Forelimb muscle (tissue), 1 donor: ENCODE data around the gene ZP2. TPM values are rescaled to one million over a fixed set of nuclear protein-coding genes. Genes with fewer than 3 reads are reported as not detected.
"Not testable (repeated sequence)": the region's sequence is repeated elsewhere in the genome, so short reads cannot be mapped to it uniquely, and the experiment has no call there.

Experiments
- DNase-seq: peaks from one replicate; pipeline ENCODE4 v3.0.0-alpha.2; 2013; ENCODE audit warnings: low read depth
- polyA plus RNA-seq: library from polyadenylated mRNA; unstranded; fragments of 120-200 nt; gene quantifications from one replicate; pipeline ENCODE4 v1.2.1, GENCODE V29; 2013; ENCODE audit not compliant: insufficient read length

The ZP2 gene
- polyA plus RNA-seq, 1 donor = 0.14 TPM

- DNase-seq = no peak
Observed at GRCh38 chr16:21217121-21217520, 5.7 kb upstream of the ZP2 start.

- DNase-seq = no peak
Observed at GRCh38 chr16:21214086-21214485, 2.7 kb upstream of the ZP2 start.

- no peak for DNase-seq
Observed at GRCh38 chr16:21208446-21209230, 2.7 kb downstream of the ZP2 start.

GRCh38 chr16:21206550-21206949 is 4.8 kb downstream of the ZP2 start:
- DNase-seq = no peak

- DNase-seq = no peak
Observed at GRCh38 chr16:21205303-21205702, 6.1 kb downstream of the ZP2 start.

- no peak for DNase-seq
Observed at GRCh38 chr16:21203155-21203797, 8.1 kb downstream of the ZP2 start.

- DNase-seq = no peak
Observed at GRCh38 chr16:21199607-21200218, 11.7 kb downstream of the ZP2 start.

- DNase-seq = no peak
Observed at GRCh38 chr16:21197621-21198020, 13.8 kb downstream of the ZP2 start.

GRCh38 chr16:21197112-21197511 is 14.3 kb downstream of the ZP2 start:
- no peak for DNase-seq

GRCh38 chr16:21195330-21195729 is 16.0 kb downstream of the ZP2 start:
- not testable (repeated sequence) for DNase-seq

- DNase-seq = no peak
Observed at GRCh38 chr16:21194771-21195301, 16.5 kb downstream of the ZP2 start.

GRCh38 chr16:21192991-21193390 is 18.4 kb downstream of the ZP2 start:
- no peak for DNase-seq

GRCh38 chr16:21190599-21190998 is 20.8 kb downstream of the ZP2 start:
- DNase-seq = no peak

- DNase-seq = no peak
Observed at GRCh38 chr16:21190013-21190412, 21.4 kb downstream of the ZP2 start.

- no peak for DNase-seq
Observed at GRCh38 chr16:21189311-21189710, 22.1 kb downstream of the ZP2 start.

- DNase-seq = no peak
Observed at GRCh38 chr16:21186326-21186691, 25.1 kb downstream of the ZP2 start.

- DNase-seq = no peak
Observed at GRCh38 chr16:21185659-21186325, 25.6 kb downstream of the ZP2 start.

- DNase-seq = no peak
Observed at GRCh38 chr16:21184834-21185233, 26.5 kb downstream of the ZP2 start.

GRCh38 chr16:21183995-21184394 is 27.4 kb downstream of the ZP2 start:
- DNase-seq = no peak

- no peak for DNase-seq
Observed at GRCh38 chr16:21179983-21180365, 31.4 kb downstream of the ZP2 start.

- DNase-seq = no peak
Observed at GRCh38 chr16:21179126-21179982, 32.0 kb downstream of the ZP2 start.
